Endothelial cell (in vitro differentiated cells): ENCODE data around the gene SSNA1. TPM values are rescaled to one million over a fixed set of nuclear protein-coding genes. Genes with fewer than 3 reads are reported as not detected.

Source experiments
- DNase-seq: peaks from one replicate; pipeline ENCODE4 v3.0.0; 2021; ENCODE audit warnings: low spot score
- H3K27ac Mint-ChIP-seq: one replicate; pipeline ENCODE4 v1.8.0; 2021; ENCODE audit warnings: mixed read lengths, inconsistent platforms; ENCODE audit not compliant: unreplicated experiment
- H3K27me3 Mint-ChIP-seq: one replicate; pipeline ENCODE4 v1.8.0; 2021; ENCODE audit warnings: mild to moderate bottlenecking, moderate library complexity, mixed read lengths, inconsistent platforms; ENCODE audit not compliant: unreplicated experiment
- H3K36me3 Mint-ChIP-seq: one replicate; pipeline ENCODE4 v1.8.0; 2021; ENCODE audit warnings: mild to moderate bottlenecking, low read depth, mixed read lengths, inconsistent platforms; ENCODE audit not compliant: unreplicated experiment
- H3K4me1 Mint-ChIP-seq: one replicate; pipeline ENCODE4 v1.8.0; 2021; ENCODE audit warnings: mild to moderate bottlenecking, mixed read lengths, inconsistent platforms; ENCODE audit not compliant: unreplicated experiment
- H3K4me3 Mint-ChIP-seq: one replicate; pipeline ENCODE4 v1.8.0; 2021; ENCODE audit warnings: mild to moderate bottlenecking, mixed read lengths, inconsistent platforms; ENCODE audit not compliant: unreplicated experiment
- H3K9me3 Mint-ChIP-seq: one replicate; pipeline ENCODE4 v1.8.0; 2021; ENCODE audit warnings: mixed read lengths, inconsistent platforms; ENCODE audit not compliant: unreplicated experiment
- CTCF ChIP-seq: fragments of 200-600 bp; sonication (generic); IDR thresholded peaks from one replicate; pipeline ENCODE4 v1.5.0; 2021; ENCODE audit warnings: antibody characterized with exemption; ENCODE audit not compliant: unreplicated experiment
- total RNA-seq: library from RNA; stranded (reverse); fragmentation: NEBNext Ultra II Directional; extraction: Animal tissue kit (Norgen Biotek cat#: 25700); gene quantifications from one replicate; pipeline ENCODE4 v1.2.1, GENCODE V29; 2021; ENCODE audit not compliant: unreplicated experiment

Gene SSNA1
- total RNA-seq, 1 donor from 2014 or later: 53.8 TPM

GRCh38 chr9:137212520-137212919 is 24.0 kb downstream of the SSNA1 start:
- Mint-ChIP-seq H3K27ac (no peak overlapping the region), H3K9me3 (no peaks in the 10 kb centered on the region), H3K27me3 (peaks cover 13% of the 10 kb centered on the region), H3K4me1 (peaks cover 7% of the 10 kb centered on the region), H3K36me3 (peaks cover 15% of the 10 kb centered on the region), H3K4me3 (no peak overlapping the region)
- no peak for DNase-seq
- TF ChIP-seq CTCF: no peak

- Mint-ChIP-seq H3K36me3 (peaks cover 13% of the 10 kb centered on the region), H3K27me3 (peaks cover 12% of the 10 kb centered on the region), H3K9me3 (no peaks in the 10 kb centered on the region), H3K27ac (peak overlapping the region; percentile 48), H3K4me3 (peak overlapping the region; percentile 59), H3K4me1 (peaks cover 6% of the 10 kb centered on the region)
- DNase-seq: no peak
- TF ChIP-seq CTCF: no peak
These were observed 24.9 kb downstream of the SSNA1 start for GRCh38 chr9:137213160-137214060.

GRCh38 chr9:137214620-137215019 is 26.1 kb downstream of the SSNA1 start:
- Mint-ChIP-seq H3K4me3 (no peak overlapping the region), H3K27me3 (peaks cover 9% of the 10 kb centered on the region), H3K27ac (no peak overlapping the region), H3K4me1 (peaks cover 6% of the 10 kb centered on the region), H3K9me3 (no peaks in the 10 kb centered on the region), H3K36me3 (peaks cover 11% of the 10 kb centered on the region)
- DNase-seq: no peak
- no peak for TF ChIP-seq CTCF

GRCh38 chr9:137215196-137215986 is 26.9 kb downstream of the SSNA1 start:
- no peak for TF ChIP-seq CTCF
- H3K4me1 Mint-ChIP-seq: peaks cover 6% of the 10 kb centered on the region
- no peak overlapping the region for H3K27ac Mint-ChIP-seq
- H3K9me3 Mint-ChIP-seq: no peaks in the 10 kb centered on the region
- no peak overlapping the region for H3K4me3 Mint-ChIP-seq
- peaks cover 11% of the 10 kb centered on the region for H3K36me3 Mint-ChIP-seq
- H3K27me3 Mint-ChIP-seq: peaks cover 9% of the 10 kb centered on the region
- no peak for DNase-seq
